NB4 (cell line): ENCODE data around the gene TESPA1.

Experiments used
- TF ChIP-seq, protein P1 (sequence below): IDR thresholded peaks from one replicate; pipeline ENCODE4 v1.5.1; 2012; ENCODE audit warnings: low read depth, low read length
- TF ChIP-seq, protein P2 (sequence below): IDR thresholded peaks from 2 replicates; pipeline ENCODE4 v1.6.1; 2011; ENCODE audit warnings: low read depth, low read length

DNA sequence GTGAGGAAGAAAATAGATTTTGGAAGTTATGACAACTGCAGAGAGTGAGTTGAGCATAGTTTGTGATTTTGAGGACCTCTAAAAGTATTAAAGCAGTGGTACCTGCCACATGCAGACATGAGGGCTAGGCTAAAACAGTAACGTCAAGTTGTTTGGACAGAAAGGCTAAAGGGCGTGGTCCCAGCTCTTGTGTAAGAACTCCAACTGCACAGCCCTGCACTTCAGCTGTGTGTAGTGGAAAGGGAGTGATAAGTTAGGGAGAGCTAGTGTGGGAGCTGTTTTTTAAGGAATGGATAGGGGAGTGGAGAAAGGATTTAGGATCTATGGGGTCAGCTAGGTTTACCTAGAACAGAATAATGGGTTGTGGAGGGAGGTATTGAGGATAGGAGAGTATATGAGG is 39.5 kb downstream of the TESPA1 start:
- TF ChIP-seq, protein P1, sequence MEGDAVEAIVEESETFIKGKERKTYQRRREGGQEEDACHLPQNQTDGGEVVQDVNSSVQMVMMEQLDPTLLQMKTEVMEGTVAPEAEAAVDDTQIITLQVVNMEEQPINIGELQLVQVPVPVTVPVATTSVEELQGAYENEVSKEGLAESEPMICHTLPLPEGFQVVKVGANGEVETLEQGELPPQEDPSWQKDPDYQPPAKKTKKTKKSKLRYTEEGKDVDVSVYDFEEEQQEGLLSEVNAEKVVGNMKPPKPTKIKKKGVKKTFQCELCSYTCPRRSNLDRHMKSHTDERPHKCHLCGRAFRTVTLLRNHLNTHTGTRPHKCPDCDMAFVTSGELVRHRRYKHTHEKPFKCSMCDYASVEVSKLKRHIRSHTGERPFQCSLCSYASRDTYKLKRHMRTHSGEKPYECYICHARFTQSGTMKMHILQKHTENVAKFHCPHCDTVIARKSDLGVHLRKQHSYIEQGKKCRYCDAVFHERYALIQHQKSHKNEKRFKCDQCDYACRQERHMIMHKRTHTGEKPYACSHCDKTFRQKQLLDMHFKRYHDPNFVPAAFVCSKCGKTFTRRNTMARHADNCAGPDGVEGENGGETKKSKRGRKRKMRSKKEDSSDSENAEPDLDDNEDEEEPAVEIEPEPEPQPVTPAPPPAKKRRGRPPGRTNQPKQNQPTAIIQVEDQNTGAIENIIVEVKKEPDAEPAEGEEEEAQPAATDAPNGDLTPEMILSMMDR: no peak
- TF ChIP-seq, protein P2, sequence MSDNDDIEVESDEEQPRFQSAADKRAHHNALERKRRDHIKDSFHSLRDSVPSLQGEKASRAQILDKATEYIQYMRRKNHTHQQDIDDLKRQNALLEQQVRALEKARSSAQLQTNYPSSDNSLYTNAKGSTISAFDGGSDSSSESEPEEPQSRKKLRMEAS: no peak
